OCI-LY7 (cell line): ENCODE measurements around the gene MZB1. TPM values are rescaled to one million over a fixed set of nuclear protein-coding genes. Genes with fewer than 3 reads are reported as not detected.
"Not testable (repeated sequence)": the region's sequence is repeated elsewhere in the genome, so short reads cannot be mapped to it uniquely, and the experiment has no call there.

Source experiments
- BruUV-seq: library from RNA; stranded (reverse); fragments of 400-500 nt; replicated peaks from 2 replicates; lab custom pipeline; 2021; lab: Mats Ljungman, UMichigan
- CTCF ChIA-PET: fragments of 300-600 bp; sonication (Branson Sonifier 250); formaldehyde crosslinking; loops from one replicate; lab custom pipeline; 2022; ENCODE audit warnings: antibody characterized with exemption; ENCODE audit not compliant: unreplicated experiment; lab: Charles Lee
- POLR2A ChIA-PET: fragments of 300-600 bp; sonication (Branson Sonifier 250); formaldehyde crosslinking; loops from one replicate; lab custom pipeline; 2022; ENCODE audit warnings: antibody characterized with exemption; lab: Charles Lee
- DNase-seq: peaks from one replicate; pipeline ENCODE4 v3.0.0-alpha.2; 2015; ENCODE audit warnings: low spot score
- H2AFZ ChIP-seq: fragments of 200-600 bp; sonication (generic), shearing (Covaris generic); 2 replicates; pipeline ENCODE4 v1.6.1; 2014; ENCODE audit warnings: mild to moderate bottlenecking, antibody characterized with exemption, low read length, moderate library complexity
- H3K27ac ChIP-seq: fragments of 200-600 bp; sonication (generic); 2 replicates; pipeline ENCODE4 v1.5.1; 2014; ENCODE audit warnings: mixed run types, low read depth, mild to moderate bottlenecking, moderate library complexity, low read length, inconsistent platforms; ENCODE audit not compliant: poor library complexity, severe bottlenecking
- H3K36me3 ChIP-seq: fragments of 200-600 bp; sonication (generic); 2 replicates; pipeline ENCODE4 v1.6.1; 2014; ENCODE audit warnings: mild to moderate bottlenecking, antibody characterized with exemption, low read length, moderate library complexity, mixed read lengths; ENCODE audit not compliant: insufficient read depth
- H3K4me1 ChIP-seq: fragments of 200-600 bp; sonication (generic); 2 replicates; pipeline ENCODE4 v1.5.1; 2014; ENCODE audit warnings: mild to moderate bottlenecking, low read length; ENCODE audit not compliant: insufficient read depth, poor library complexity, severe bottlenecking
- H3K4me2 ChIP-seq: fragments of 200-600 bp; sonication (generic); 2 replicates; pipeline ENCODE4 v1.6.1; 2014; ENCODE audit warnings: mild to moderate bottlenecking, low read length
- H3K4me3 ChIP-seq: fragments of 200-600 bp; sonication (generic); 2 replicates; pipeline ENCODE4 v1.5.1; 2014; ENCODE audit warnings: mild to moderate bottlenecking, low read depth, low read length; ENCODE audit not compliant: poor library complexity, severe bottlenecking
- H3K79me2 ChIP-seq: fragments of 200-600 bp; sonication (generic); 2 replicates; pipeline ENCODE4 v1.6.1; 2016; ENCODE audit warnings: low read depth, mild to moderate bottlenecking, low read length, moderate library complexity, mixed read lengths; ENCODE audit not compliant: insufficient read depth
- H3K9me2 ChIP-seq: fragments of 200-600 bp; sonication (generic); 2 replicates; pipeline ENCODE4 v1.6.1; 2016; ENCODE audit warnings: mild to moderate bottlenecking, low read length, mixed read lengths; ENCODE audit not compliant: insufficient read depth
- H3K9me3 ChIP-seq: fragments of 200-600 bp; sonication (generic); 2 replicates; pipeline ENCODE4 v1.6.1; 2014; ENCODE audit warnings: mild to moderate bottlenecking, mixed run types, low read length, mixed read lengths
- H4K20me1 ChIP-seq: fragments of 200-600 bp; sonication (generic); 2 replicates; pipeline ENCODE4 v1.6.1; 2014; ENCODE audit warnings: mild to moderate bottlenecking, antibody characterized with exemption, low read length, moderate library complexity, mixed read lengths; ENCODE audit not compliant: insufficient read depth
- CTCF ChIP-seq: fragments of 200-600 bp; sonication (generic); conservative IDR thresholded peaks from 2 replicates; pipeline ENCODE4 v1.5.1; 2014; ENCODE audit warnings: mild to moderate bottlenecking, antibody characterized with exemption, low read length, moderate library complexity, mixed read lengths
- EZH2phosphoT487 ChIP-seq: fragments of 200-600 bp; sonication (generic); IDR thresholded peaks from 2 replicates; pipeline ENCODE4 v1.6.1; 2018; ENCODE audit warnings: low read depth, borderline replicate concordance, mild to moderate bottlenecking, mixed run types, antibody characterized with exemption, low read length, moderate library complexity, mixed read lengths
- intact Hi-C: fragments of 100-400 bp; cut with micrococcal nuclease; formaldehyde crosslinking; loops from one replicate; pipeline ENCODE4 v1.10.0; 2022; ENCODE audit not compliant: unreplicated experiment
- total RNA-seq, 2 experiments: library from RNA; depleted of rRNA in 1 of 2; stranded (reverse); fragments of >200 nt in 1 of 2; shearing (Covaris generic) in 1 of 2; gene quantifications; 2 replicates each; pipeline ENCODE4 v1.2.3, GENCODE V29; 2014 to 2022

MZB1 gene
- total RNA-seq, 2 experiments from 2014 or later, result 727 to 1,014 TPM

DNA sequence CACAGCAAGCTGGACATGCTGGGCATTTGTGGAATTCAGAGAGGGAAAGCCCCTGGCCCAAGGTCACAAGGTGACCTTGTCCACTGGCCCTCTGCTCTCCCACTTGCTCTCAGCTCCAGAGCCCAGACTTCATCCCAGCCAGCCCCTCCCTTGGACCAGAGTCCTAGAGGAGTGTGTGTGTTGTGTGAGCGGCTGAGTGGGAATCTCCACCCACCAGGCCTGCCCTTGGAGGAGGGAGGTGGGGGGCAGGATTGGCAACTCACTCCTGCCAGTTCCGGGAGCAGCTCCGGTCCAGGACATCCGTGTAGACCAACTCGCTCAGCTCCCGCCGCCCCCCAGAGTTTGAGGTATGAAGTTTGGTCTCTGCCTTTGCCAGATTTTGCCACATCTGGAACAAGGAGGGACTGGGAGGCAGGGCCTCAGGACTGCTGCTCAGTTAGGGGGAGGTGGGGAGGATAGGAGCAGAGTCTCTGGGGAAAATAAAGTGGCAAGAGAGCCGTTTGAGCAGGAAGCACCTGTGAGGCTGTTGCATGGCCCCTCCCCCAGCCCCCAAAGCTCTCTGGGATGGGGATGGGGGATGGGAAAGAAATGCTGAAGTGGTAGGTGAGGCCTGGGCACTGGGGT is 1.4 kb downstream of the MZB1 start:
- no peaks in the 10 kb centered on the region for H3K9me3 ChIP-seq
- ChIA-PET POLR2A (interaction anchor here (0.6 to 1.8 kb wide), 6 partner anchors 16 to 884 kb away, joined by 3 to 6 read pairs (median 3); partner anchors contain the start of gene MATR3), CTCF (no interaction called here)
- peaks cover 7% of the 10 kb centered on the region; the same call in 1 of the 2 replicates for H4K20me1 ChIP-seq
- peak overlapping the region; percentile 79 for H3K4me3 ChIP-seq
- DNase-seq, result peak; percentile 96
- peaks cover 68% of the 10 kb centered on the region for H3K4me1 ChIP-seq
- peaks cover 66% of the 10 kb centered on the region for H3K79me2 ChIP-seq
- intact Hi-C loops, result no loop called here
- H3K36me3 ChIP-seq, result peaks cover 56% of the 10 kb centered on the region
- H3K27ac ChIP-seq, result peak overlapping the region; percentile 90
- H3K9me2 ChIP-seq, result no peaks in the 10 kb centered on the region
- no peak for TF ChIP-seq CTCF
- no peak for TF ChIP-seq EZH2phosphoT487
- H3K4me2 ChIP-seq, result peak overlapping the region; percentile 99
- no TSS peak for BruUV-seq
- H2AFZ ChIP-seq, result no peak overlapping the region

- ChIA-PET POLR2A (interaction anchor here (0.6 to 1.8 kb wide), 6 partner anchors 10 to 884 kb away, joined by 3 to 9 read pairs (median 4); partner anchors contain the start of gene MATR3), CTCF (no interaction called here)
- intact Hi-C loops, result no loop called here
- Histone ChIP-seq H3K4me2 (peak overlapping the region; percentile 99), H2AFZ (no peak overlapping the region), H3K4me1 (peaks cover 73% of the 10 kb centered on the region), H3K27ac (peak overlapping the region; percentile 90), H3K9me2 (no peaks in the 10 kb centered on the region), H3K4me3 (peak overlapping the region; percentile 79), H3K9me3 (no peaks in the 10 kb centered on the region), H4K20me1 (peaks cover 7% of the 10 kb centered on the region; the same call in 1 of the 2 replicates), H3K79me2 (peaks cover 64% of the 10 kb centered on the region), H3K36me3 (peaks cover 56% of the 10 kb centered on the region)
- TF ChIP-seq CTCF (no peak), EZH2phosphoT487 (no peak)
- peak; percentile 70 for DNase-seq
- no TSS peak for BruUV-seq
Measured at GRCh38 chr5:139387611-139388197, 2.0 kb downstream of the MZB1 start.

- H3K9me2 ChIP-seq, H3K9me3 ChIP-seq, DNase-seq, BruUV-seq, H4K20me1 ChIP-seq, H2AFZ ChIP-seq, intact Hi-C loops: not testable (repeated sequence)
- CTCF ChIA-PET, result interaction anchor here (0.9 kb wide), 1 partner anchor 10 kb away, joined by 3 read pairs; no protein-coding TSS in a partner anchor
- Histone ChIP-seq H3K27ac (peak overlapping the region; percentile 90), H3K36me3 (peaks cover 56% of the 10 kb centered on the region), H3K79me2 (peaks cover 64% of the 10 kb centered on the region), H3K4me3 (peak overlapping the region; percentile 79), H3K4me1 (peaks cover 81% of the 10 kb centered on the region), H3K4me2 (peak overlapping the region; percentile 99)
- POLR2A ChIA-PET, result interaction anchor here (0.6 to 1.8 kb wide), 3 partner anchors 11 to 176 kb away, joined by 5 to 9 read pairs (median 8); no protein-coding TSS in a partner anchor
Measured at GRCh38 chr5:139386956-139387355, 2.8 kb downstream of the MZB1 start.
